Activated CD8-positive, alpha-beta memory T cell treated with anti-CD3 and anti-CD28 coated beads, Interleukin-2, amount 50 U/mL, for 1 hour (primary cell): Measurements from ENCODE around the gene RAI2.

Experiments
- DNase-seq: peaks from one replicate; pipeline ENCODE4 v3.0.0-alpha.2; 2020; ENCODE audit errors: extremely low read depth

RAI2 gene

GRCh38 chrX:17860811-17861488 lies at the start of gene RAI2:
TSS of gene RAI2 (minus strand) at chrX:17861298. CDS start at chrX:17802010, 59,288 bp downstream.
- no peak for DNase-seq

GRCh38 chrX:17888421-17888820 lies 27.3 kb upstream of the RAI2 start:
- DNase-seq = no peak

GRCh38 chrX:17882680-17883079 lies 21.6 kb upstream of the RAI2 start:
- no peak for DNase-seq

- DNase-seq = no peak
Observed at GRCh38 chrX:17878028-17878670, 17.1 kb upstream of the RAI2 start.

- no peak for DNase-seq
Observed at GRCh38 chrX:17876135-17876534, 15.0 kb upstream of the RAI2 start.

- no peak for DNase-seq
Observed at GRCh38 chrX:17869580-17869979, 8.5 kb upstream of the RAI2 start.

- no peak for DNase-seq
Observed at GRCh38 chrX:17861489-17862011, 452 bp upstream of the RAI2 start.

GRCh38 chrX:17860179-17860780 lies 818 bp downstream of the RAI2 start:
- no peak for DNase-seq

GRCh38 chrX:17859609-17860178 lies 1.4 kb downstream of the RAI2 start:
- no peak for DNase-seq

GRCh38 chrX:17854531-17854930 lies 6.6 kb downstream of the RAI2 start:
- DNase-seq = no peak

GRCh38 chrX:17854069-17854468 lies 7.0 kb downstream of the RAI2 start:
- no peak for DNase-seq

GRCh38 chrX:17851874-17852273 lies 9.2 kb downstream of the RAI2 start:
- no peak for DNase-seq

GRCh38 chrX:17848545-17849265 lies 12.4 kb downstream of the RAI2 start:
- DNase-seq = no peak

- DNase-seq = no peak
Observed at GRCh38 chrX:17846045-17846444, 15.1 kb downstream of the RAI2 start.

- no peak for DNase-seq
Observed at GRCh38 chrX:17844236-17844635, 16.9 kb downstream of the RAI2 start.

GRCh38 chrX:17842769-17843525 lies 18.2 kb downstream of the RAI2 start:
- DNase-seq = no peak

GRCh38 chrX:17839269-17839668 lies 21.8 kb downstream of the RAI2 start:
- DNase-seq = no peak

GRCh38 chrX:17836830-17837229 lies 24.3 kb downstream of the RAI2 start:
- DNase-seq = no peak

GRCh38 chrX:17833954-17834353 lies 27.1 kb downstream of the RAI2 start:
- no peak for DNase-seq

GRCh38 chrX:17831255-17831654 lies 29.8 kb downstream of the RAI2 start:
- no peak for DNase-seq

GRCh38 chrX:17830211-17830610 lies 30.9 kb downstream of the RAI2 start:
- no peak for DNase-seq
